HCT116 (cell line): ENCODE results near the gene RIPOR2. TPM values are rescaled to one million over a fixed set of nuclear protein-coding genes. Genes with fewer than 3 reads are reported as not detected.

Source experiments
- ATAC-seq: fragments of 200-7000 bp; cut with Tn5 transposase; 2 replicates; pipeline ENCODE4 v1.9.1; 2020; ENCODE audit warnings: mild to moderate bottlenecking, moderate library complexity
- BruUV-seq: library from RNA; stranded (reverse); fragments of 400-500 nt; replicated peaks from 2 replicates; lab custom pipeline; 2021; lab: Mats Ljungman, UMichigan
- CTCF ChIA-PET: fragments of 300-600 bp; sonication (Branson Sonifier 250); formaldehyde crosslinking; loops from one replicate; lab custom pipeline; 2021; ENCODE audit warnings: antibody characterized with exemption; lab: Charles Lee
- POLR2A ChIA-PET: fragments of 300-600, 350-600 bp; sonication (Branson Sonifier 250); formaldehyde crosslinking; loops from one replicate; lab custom pipeline; 2021; ENCODE audit warnings: antibody characterized with exemption; lab: Charles Lee
- RAD21 ChIA-PET, 2 experiments: fragments of 300-600 bp; sonication (Branson Sonifier 250); formaldehyde crosslinking; loops; one replicate each; lab custom pipeline; 2023; ENCODE audit warnings: low total read pairs in 2 of 2; ENCODE audit not compliant: uncharacterized antibody in 2 of 2, unreplicated experiment in 2 of 2, low non-redundant PET in 1 of 2; lab: Charles Lee
- DNase-seq: peaks from one replicate; pipeline ENCODE4 v3.0.0-alpha.2; 2010; ENCODE audit warnings: low read depth, low spot score
- H2AFZ ChIP-seq: fragments of 200-600 bp; shearing (Covaris generic), sonication (generic); 2 replicates; pipeline ENCODE4 v1.6.1; 2017; ENCODE audit warnings: low read depth, mixed run types, mixed read lengths, antibody characterized with exemption, low read length; ENCODE audit not compliant: poor library complexity, severe bottlenecking
- H3K27ac ChIP-seq: 2 replicates; pipeline ENCODE4 v1.5.1; 2012; ENCODE audit warnings: low read depth, low read length
- H3K27me3 ChIP-seq: fragments of 200-600 bp; sonication (generic); 2 replicates; pipeline ENCODE4 v1.6.1; 2016; ENCODE audit warnings: mixed run types, low read length, mixed read lengths; ENCODE audit not compliant: insufficient read depth
- H3K36me3 ChIP-seq, 2 experiments: fragments of 200-500 bp in 1 of 2; fragments of 200-600 bp in 1 of 2; sonication (Bioruptor generic) in 1 of 2; sonication (generic) in 1 of 2; 2 replicates each; pipeline versions ENCODE4 v1.5.1 to v1.6.1; 2014 to 2016; ENCODE audit warnings: low read length in 2 of 2, inconsistent platforms in 1 of 2, mixed read lengths in 1 of 2, mixed run types in 1 of 2; ENCODE audit not compliant: insufficient read depth in 2 of 2, control insufficient read depth in 1 of 2
- H3K4me1 ChIP-seq, 2 experiments: fragments of 200-600 bp in 1 of 2; sonication (generic) in 1 of 2; 2 replicates each; pipeline versions ENCODE4 v1.5.1 to v1.6.1; 2012 to 2017; ENCODE audit warnings: low read length in 2 of 2, inconsistent platforms in 1 of 2, mild to moderate bottlenecking in 1 of 2, mixed read lengths in 1 of 2, mixed run types in 1 of 2, moderate library complexity in 1 of 2; ENCODE audit not compliant: insufficient read depth in 2 of 2, control insufficient read depth in 1 of 2
- H3K4me2 ChIP-seq: fragments of 200-600 bp; sonication (generic); 2 replicates; pipeline ENCODE4 v1.6.1; 2017; ENCODE audit warnings: mixed run types, low read length, mixed read lengths
- H3K4me3 ChIP-seq, 2 experiments: fragments of 200-600 bp in 1 of 2; sonication (generic) in 1 of 2; replicated peaks in 1 of 2; 2 replicates each; pipeline ENCODE4 v1.5.1; 2011 to 2016; ENCODE audit warnings: low read length in 2 of 2, control low read depth in 1 of 2, low read depth in 1 of 2, mild to moderate bottlenecking in 1 of 2, mixed read lengths in 1 of 2, mixed run types in 1 of 2
- H3K79me2 ChIP-seq: fragments of 200-600 bp; sonication (generic); 2 replicates; pipeline ENCODE4 v1.6.1; 2017; ENCODE audit warnings: mild to moderate bottlenecking, mixed run types, low read length, moderate library complexity, mixed read lengths; ENCODE audit not compliant: insufficient read depth
- H3K9ac ChIP-seq: fragments of 200-600 bp; sonication (generic); 2 replicates; pipeline ENCODE4 v1.6.1; 2016; ENCODE audit warnings: low read length, mixed read lengths
- H3K9me2 ChIP-seq: fragments of 200-600 bp; sonication (generic), shearing (Covaris generic); 2 replicates; pipeline ENCODE4 v1.6.1; 2017; ENCODE audit warnings: mixed run types, mild to moderate bottlenecking, moderate library complexity; ENCODE audit not compliant: insufficient read depth
- H3K9me3 ChIP-seq, 2 experiments: fragments of 200-500 bp in 1 of 2; fragments of 200-600 bp in 1 of 2; sonication (Bioruptor generic) in 1 of 2; sonication (generic) in 1 of 2; 2 replicates each; pipeline ENCODE4 v1.6.1; 2014 to 2017; ENCODE audit warnings: low read length in 2 of 2, mixed read lengths in 2 of 2, inconsistent platforms in 1 of 2, low read depth in 1 of 2, mild to moderate bottlenecking in 1 of 2, mixed run types in 1 of 2, moderate library complexity in 1 of 2; ENCODE audit not compliant: control insufficient read depth in 1 of 2, insufficient read depth in 1 of 2
- H4K20me1 ChIP-seq: fragments of 200-600 bp; sonication (generic), shearing (Covaris generic); 2 replicates; pipeline ENCODE4 v1.6.1; 2017; ENCODE audit warnings: mixed run types, mild to moderate bottlenecking, moderate library complexity; ENCODE audit not compliant: insufficient read depth
- CBX3 ChIP-seq: IDR thresholded peaks from 2 replicates; pipeline ENCODE4 v1.6.1; 2012; ENCODE audit warnings: low read depth
- EZH2phosphoT487 ChIP-seq: fragments of 200-600 bp; IDR thresholded peaks from 2 replicates; pipeline ENCODE4 v1.6.1; 2018; ENCODE audit warnings: antibody characterized with exemption, borderline replicate concordance
- FOSL1 ChIP-seq: IDR thresholded peaks from 2 replicates; pipeline ENCODE4 v1.6.1; 2012; ENCODE audit warnings: low read depth
- POLR2A ChIP-seq: IDR thresholded peaks from 2 replicates; pipeline ENCODE4 v1.7.0; 2011; ENCODE audit warnings: borderline replicate concordance; ENCODE audit not compliant: insufficient read depth, insufficient read length; ENCODE audit errors: extremely low read depth
- ZBTB33 ChIP-seq: IDR thresholded peaks from 2 replicates; pipeline ENCODE4 v1.6.1; 2011; ENCODE audit warnings: mild to moderate bottlenecking, low read length, moderate library complexity; ENCODE audit not compliant: insufficient replicate concordance; ENCODE audit errors: extremely low read depth
- ZFX ChIP-seq: fragments of 450-650 bp; IDR thresholded peaks from 2 replicates; pipeline ENCODE4 v1.6.1; 2017
- ZNF274 ChIP-seq: fragments of 200-500 bp; sonication (Bioruptor generic); IDR thresholded peaks from 2 replicates; pipeline ENCODE4 v1.6.1; 2014; ENCODE audit warnings: mild to moderate bottlenecking, low read depth, low read length, inconsistent platforms
- intact Hi-C: fragments of 100-400 bp; cut with micrococcal nuclease; formaldehyde crosslinking; loops from 2 replicates; pipeline ENCODE4 v1.10.0; 2022
- total RNA-seq: library from RNA; stranded (reverse); gene quantifications from one replicate; pipeline ENCODE4 v1.2.1, GENCODE V29; 2021; ENCODE audit not compliant: unreplicated experiment
- TF ChIP-seq, protein P1 (sequence below), 3 experiments: fragments of 200-600 bp in 1 of 3; sonication (generic) in 1 of 3; IDR thresholded peaks in 2 of 3; conservative IDR thresholded peaks in 1 of 3; 2 replicates each; pipeline ENCODE4 v1.5.1; 2012 to 2017; ENCODE audit warnings: low read depth in 2 of 3, low read length in 2 of 3, antibody characterized with exemption in 1 of 3, borderline replicate concordance in 1 of 3, control low read depth in 1 of 3, mild to moderate bottlenecking in 1 of 3, mixed read lengths in 1 of 3, mixed run types in 1 of 3, moderate library complexity in 1 of 3; ENCODE audit not compliant: insufficient read depth in 1 of 3
- TF ChIP-seq, protein P2 (sequence below): IDR thresholded peaks from 2 replicates; pipeline ENCODE4 v1.6.1; 2012
- TF ChIP-seq, protein P3 (sequence below): IDR thresholded peaks from 2 replicates; pipeline ENCODE4 v1.6.1; 2012; ENCODE audit warnings: low read depth

Gene RIPOR2
- total RNA-seq, 1 experiment from 2014 or later = 0.44 TPM

- POLR2A ChIA-PET = no interaction called here
- no peak within 1 kb of the TSS for H3K9ac ChIP-seq
- no peak within 1 kb of the TSS for H3K4me2 ChIP-seq
- no peaks in the 10 kb centered on the region for H3K36me3 ChIP-seq
- H3K9me2 ChIP-seq = no peaks in the 10 kb centered on the region
- peaks cover 3 to 22% of the 10 kb centered on the region in 2 experiments; a peak in 2 of 4 replicates for H3K4me1 ChIP-seq
- no peaks in the 10 kb centered on the region for H4K20me1 ChIP-seq
- no peaks in the 10 kb centered on the region for H3K27me3 ChIP-seq
- ATAC-seq (no peak), DNase-seq (no peak)
- CTCF ChIA-PET = no interaction called here
- intact Hi-C loops = no loop called here
- RAD21 ChIA-PET = no interaction called here
- no peaks in the 10 kb centered on the region for H3K79me2 ChIP-seq
- H3K4me3 ChIP-seq = no peak within 1 kb of the TSS
- TF ChIP-seq, protein P1, sequence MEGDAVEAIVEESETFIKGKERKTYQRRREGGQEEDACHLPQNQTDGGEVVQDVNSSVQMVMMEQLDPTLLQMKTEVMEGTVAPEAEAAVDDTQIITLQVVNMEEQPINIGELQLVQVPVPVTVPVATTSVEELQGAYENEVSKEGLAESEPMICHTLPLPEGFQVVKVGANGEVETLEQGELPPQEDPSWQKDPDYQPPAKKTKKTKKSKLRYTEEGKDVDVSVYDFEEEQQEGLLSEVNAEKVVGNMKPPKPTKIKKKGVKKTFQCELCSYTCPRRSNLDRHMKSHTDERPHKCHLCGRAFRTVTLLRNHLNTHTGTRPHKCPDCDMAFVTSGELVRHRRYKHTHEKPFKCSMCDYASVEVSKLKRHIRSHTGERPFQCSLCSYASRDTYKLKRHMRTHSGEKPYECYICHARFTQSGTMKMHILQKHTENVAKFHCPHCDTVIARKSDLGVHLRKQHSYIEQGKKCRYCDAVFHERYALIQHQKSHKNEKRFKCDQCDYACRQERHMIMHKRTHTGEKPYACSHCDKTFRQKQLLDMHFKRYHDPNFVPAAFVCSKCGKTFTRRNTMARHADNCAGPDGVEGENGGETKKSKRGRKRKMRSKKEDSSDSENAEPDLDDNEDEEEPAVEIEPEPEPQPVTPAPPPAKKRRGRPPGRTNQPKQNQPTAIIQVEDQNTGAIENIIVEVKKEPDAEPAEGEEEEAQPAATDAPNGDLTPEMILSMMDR (IDR thresholded peaks at IDR 0.05 in 2 of 3, conservative IDR thresholded peaks at IDR 0.05 in 1 of 3; ENCODE audit: borderline replicate concordance in 1 of 3, insufficient read depth in 1 of 3, low read depth in 2 of 3, low read length in 2 of 3) = no peak
- TF ChIP-seq, protein P2, sequence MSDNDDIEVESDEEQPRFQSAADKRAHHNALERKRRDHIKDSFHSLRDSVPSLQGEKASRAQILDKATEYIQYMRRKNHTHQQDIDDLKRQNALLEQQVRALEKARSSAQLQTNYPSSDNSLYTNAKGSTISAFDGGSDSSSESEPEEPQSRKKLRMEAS = no peak
- TF ChIP-seq FOSL1 (no peak), ZFX (no peak), EZH2phosphoT487 (no peak), POLR2A (no peak), CBX3 (no peak), ZBTB33 (no peak), ZNF274 (no peak)
- TF ChIP-seq, protein P3, sequence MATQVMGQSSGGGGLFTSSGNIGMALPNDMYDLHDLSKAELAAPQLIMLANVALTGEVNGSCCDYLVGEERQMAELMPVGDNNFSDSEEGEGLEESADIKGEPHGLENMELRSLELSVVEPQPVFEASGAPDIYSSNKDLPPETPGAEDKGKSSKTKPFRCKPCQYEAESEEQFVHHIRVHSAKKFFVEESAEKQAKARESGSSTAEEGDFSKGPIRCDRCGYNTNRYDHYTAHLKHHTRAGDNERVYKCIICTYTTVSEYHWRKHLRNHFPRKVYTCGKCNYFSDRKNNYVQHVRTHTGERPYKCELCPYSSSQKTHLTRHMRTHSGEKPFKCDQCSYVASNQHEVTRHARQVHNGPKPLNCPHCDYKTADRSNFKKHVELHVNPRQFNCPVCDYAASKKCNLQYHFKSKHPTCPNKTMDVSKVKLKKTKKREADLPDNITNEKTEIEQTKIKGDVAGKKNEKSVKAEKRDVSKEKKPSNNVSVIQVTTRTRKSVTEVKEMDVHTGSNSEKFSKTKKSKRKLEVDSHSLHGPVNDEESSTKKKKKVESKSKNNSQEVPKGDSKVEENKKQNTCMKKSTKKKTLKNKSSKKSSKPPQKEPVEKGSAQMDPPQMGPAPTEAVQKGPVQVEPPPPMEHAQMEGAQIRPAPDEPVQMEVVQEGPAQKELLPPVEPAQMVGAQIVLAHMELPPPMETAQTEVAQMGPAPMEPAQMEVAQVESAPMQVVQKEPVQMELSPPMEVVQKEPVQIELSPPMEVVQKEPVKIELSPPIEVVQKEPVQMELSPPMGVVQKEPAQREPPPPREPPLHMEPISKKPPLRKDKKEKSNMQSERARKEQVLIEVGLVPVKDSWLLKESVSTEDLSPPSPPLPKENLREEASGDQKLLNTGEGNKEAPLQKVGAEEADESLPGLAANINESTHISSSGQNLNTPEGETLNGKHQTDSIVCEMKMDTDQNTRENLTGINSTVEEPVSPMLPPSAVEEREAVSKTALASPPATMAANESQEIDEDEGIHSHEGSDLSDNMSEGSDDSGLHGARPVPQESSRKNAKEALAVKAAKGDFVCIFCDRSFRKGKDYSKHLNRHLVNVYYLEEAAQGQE = no peak
- TF ChIP-seq, all 23 proteins: peak for 0
- Histone ChIP-seq H3K27ac (no peak within 1 kb of the TSS), H2AFZ (no peak within 1 kb of the TSS), H3K9me3 (no peaks in the 10 kb centered on the region)
- BruUV-seq = no TSS peak
These were observed 136.8 kb downstream of the RIPOR2 start, which contains the start of gene ARMH2 for GRCh38 chr6:24798740-24799540. TSS of gene ARMH2 (minus strand) at chr6:24798917. CDS start at chr6:24798857, 60 bp downstream.
